ENCODE results near the gene EFTUD2. TPM values are rescaled to one million over a fixed set of nuclear protein-coding genes. Genes with fewer than 3 reads are reported as not detected.
A peak's percentile ranks its signal among the peaks of the same experiment; 100 is the strongest.

EFTUD2 gene
- polyA plus RNA-seq, 3 donors, result 82.9 to 144 (median 104) TPM

- Mint-ChIP-seq H3K27me3 (ENCODE audit: low read depth in 3 of 3) (peaks cover 2 to 10% (median 7%) of the 10 kb centered on the region in 3 donors), H3K36me3 (peaks cover 30 to 36% of the 10 kb centered on the region in 2 donors), H3K9me3 (no peaks in the 10 kb centered on the region), H3K4me1 (no peaks in the 10 kb centered on the region), H3K4me3 (no peak within 1 kb of the TSS), H3K27ac (peak within 1 kb of the TSS in 2 of 7 donors; percentile 20 to 50)
- Histone ChIP-seq H3K4me1 (ENCODE audit: control insufficient read depth in 1 of 2, insufficient read depth in 2 of 2, low read length in 2 of 2) (no peaks in the 10 kb centered on the region), H3K9me3 (replicated peaks in 1 of 2; ENCODE audit: control insufficient read depth in 1 of 2, insufficient read depth in 1 of 2, low read length in 2 of 2) (no peaks in the 10 kb centered on the region), H3K27me3 (ENCODE audit: control insufficient read depth in 2 of 2, insufficient read depth in 2 of 2, low read length in 2 of 2) (no peaks in the 10 kb centered on the region), H3K79me2 (ENCODE audit: insufficient read depth, low read length) (no peaks in the 10 kb centered on the region), H3K4me3 (replicated peaks in 1 of 3; ENCODE audit: low read depth in 2 of 3, low read length in 3 of 3) (no peak within 1 kb of the TSS), H3K4me2 (replicated peaks; ENCODE audit: extremely low read depth, low read length, poor library complexity, severe bottlenecking) (no peak within 1 kb of the TSS), H3K27ac (ENCODE audit: low read depth in 1 of 2, low read length in 2 of 2) (no peak within 1 kb of the TSS), H3K9ac (ENCODE audit: insufficient read depth, low read length, poor library complexity, severe bottlenecking) (no peak within 1 kb of the TSS), H3K36me3 (replicated peaks in 1 of 2; ENCODE audit: control insufficient read depth in 1 of 2, insufficient read depth in 2 of 2, low read length in 2 of 2) (peaks cover 28 to 35% of the 10 kb centered on the region in 2 donors), H4K20me1 (ENCODE audit: insufficient read depth, low read length) (no peaks in the 10 kb centered on the region), H2AFZ (ENCODE audit: insufficient read depth, low read depth, low read length, poor library complexity, severe bottlenecking) (no peak within 1 kb of the TSS)
- 88% methylated on average over 1 of the region's 2 CpGs for WGBS (ENCODE audit: insufficient coverage)
- no peak for DNase-seq
- intact Hi-C loops (cut with micrococcal nuclease), result no loop called here
- no peak for TF ChIP-seq CTCF (IDR thresholded peaks at IDR 0.05)
Observed at GRCh38 chr17:44847586-44847985, 51.7 kb downstream of the EFTUD2 start, which contains the start of gene HIGD1B. Gene HIGD1B (plus strand): TSS chr17:44847883. CDS start chr17:44848153, 270 bp downstream.

GRCh38 chr17:44846206-44846605 is 53.0 kb downstream of the EFTUD2 start:
- Histone ChIP-seq H2AFZ (ENCODE audit: insufficient read depth, low read depth, low read length, poor library complexity, severe bottlenecking) (no peak overlapping the region), H4K20me1 (ENCODE audit: insufficient read depth, low read length) (no peaks in the 10 kb centered on the region), H3K27ac (ENCODE audit: low read depth in 1 of 2, low read length in 2 of 2) (no peak overlapping the region), H3K79me2 (ENCODE audit: insufficient read depth, low read length) (no peaks in the 10 kb centered on the region), H3K9ac (ENCODE audit: insufficient read depth, low read length, poor library complexity, severe bottlenecking) (no peak overlapping the region), H3K36me3 (replicated peaks in 1 of 2; ENCODE audit: control insufficient read depth in 1 of 2, insufficient read depth in 2 of 2, low read length in 2 of 2) (peaks cover 15 to 21% of the 10 kb centered on the region in 2 donors), H3K27me3 (ENCODE audit: control insufficient read depth in 2 of 2, insufficient read depth in 2 of 2, low read length in 2 of 2) (no peaks in the 10 kb centered on the region), H3K9me3 (replicated peaks in 1 of 2; ENCODE audit: control insufficient read depth in 1 of 2, insufficient read depth in 1 of 2, low read length in 2 of 2) (no peaks in the 10 kb centered on the region), H3K4me2 (replicated peaks; ENCODE audit: extremely low read depth, low read length, poor library complexity, severe bottlenecking) (no peak overlapping the region), H3K4me1 (ENCODE audit: control insufficient read depth in 1 of 2, insufficient read depth in 2 of 2, low read length in 2 of 2) (no peaks in the 10 kb centered on the region), H3K4me3 (replicated peaks in 1 of 3; ENCODE audit: low read depth in 2 of 3, low read length in 3 of 3) (no peak overlapping the region)
- no peak overlapping the region for H3K4me3 Mint-ChIP-seq
- no peaks in the 10 kb centered on the region for H3K9me3 Mint-ChIP-seq
- peaks cover 19 to 22% of the 10 kb centered on the region in 2 donors for H3K36me3 Mint-ChIP-seq
- no peaks in the 10 kb centered on the region for H3K4me1 Mint-ChIP-seq
- no peak overlapping the region for H3K27ac Mint-ChIP-seq
- 93% methylated on average over 7 of the region's 8 CpGs for WGBS (ENCODE audit: insufficient coverage)
- intact Hi-C loops (cut with micrococcal nuclease), result no loop called here
- no peak for DNase-seq
- H3K27me3 Mint-ChIP-seq (ENCODE audit: low read depth in 3 of 3), result peaks cover 4 to 11% (median 10%) of the 10 kb centered on the region in 3 donors
- no peak for TF ChIP-seq CTCF (IDR thresholded peaks at IDR 0.05)

Measured in CD14-positive monocyte (primary cell).